Measurements from ENCODE around the gene FAM13A.

DNA sequence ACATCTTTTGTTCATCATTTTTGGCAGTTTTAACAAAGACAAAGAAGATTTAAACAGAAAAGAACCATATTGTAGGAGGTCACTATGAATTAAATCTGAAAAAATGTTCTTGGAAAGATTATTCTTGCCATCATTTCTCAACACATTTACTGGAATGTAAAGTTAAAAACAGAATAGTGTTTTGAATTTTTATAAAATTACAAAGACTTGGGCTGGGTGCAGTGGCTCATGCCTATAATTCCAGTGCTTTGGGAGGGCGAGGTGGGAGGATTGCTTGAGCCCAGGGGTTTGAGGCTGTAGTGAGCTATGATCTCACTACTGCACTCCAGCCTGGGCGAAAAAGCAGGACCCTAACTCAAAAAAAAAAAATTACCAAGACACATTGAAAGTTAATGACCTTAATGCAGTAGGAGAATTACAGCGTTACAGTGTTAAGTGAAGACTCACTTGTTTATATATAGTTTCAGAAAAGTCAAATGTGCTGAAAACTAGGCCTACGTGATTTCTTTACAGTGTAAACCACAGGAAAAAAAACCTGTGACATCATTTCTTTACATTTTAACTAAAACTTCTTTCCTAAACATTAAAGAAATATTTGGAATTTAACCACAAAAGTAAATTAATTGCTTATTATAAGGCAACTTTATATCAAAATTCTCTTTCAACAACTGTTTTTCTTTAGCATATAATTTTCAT is 7.9 kb downstream of the FAM13A start:
- TF ChIP-seq, protein P1, sequence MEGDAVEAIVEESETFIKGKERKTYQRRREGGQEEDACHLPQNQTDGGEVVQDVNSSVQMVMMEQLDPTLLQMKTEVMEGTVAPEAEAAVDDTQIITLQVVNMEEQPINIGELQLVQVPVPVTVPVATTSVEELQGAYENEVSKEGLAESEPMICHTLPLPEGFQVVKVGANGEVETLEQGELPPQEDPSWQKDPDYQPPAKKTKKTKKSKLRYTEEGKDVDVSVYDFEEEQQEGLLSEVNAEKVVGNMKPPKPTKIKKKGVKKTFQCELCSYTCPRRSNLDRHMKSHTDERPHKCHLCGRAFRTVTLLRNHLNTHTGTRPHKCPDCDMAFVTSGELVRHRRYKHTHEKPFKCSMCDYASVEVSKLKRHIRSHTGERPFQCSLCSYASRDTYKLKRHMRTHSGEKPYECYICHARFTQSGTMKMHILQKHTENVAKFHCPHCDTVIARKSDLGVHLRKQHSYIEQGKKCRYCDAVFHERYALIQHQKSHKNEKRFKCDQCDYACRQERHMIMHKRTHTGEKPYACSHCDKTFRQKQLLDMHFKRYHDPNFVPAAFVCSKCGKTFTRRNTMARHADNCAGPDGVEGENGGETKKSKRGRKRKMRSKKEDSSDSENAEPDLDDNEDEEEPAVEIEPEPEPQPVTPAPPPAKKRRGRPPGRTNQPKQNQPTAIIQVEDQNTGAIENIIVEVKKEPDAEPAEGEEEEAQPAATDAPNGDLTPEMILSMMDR (IDR thresholded peaks at IDR 0.05): no peak
- TF ChIP-seq POLR2A (IDR thresholded peaks at IDR 0.05): no peak

Data from heart left ventricle (tissue), 13 donors.